Activated CD4-positive, alpha-beta T cell treated with anti-CD3 and anti-CD28 coated beads, Interleukin-10, Interleukin-2, amounts not matched to agents 100 ng/mL and 50 ng/mL, durations not matched to agents 16 hours and 8 hours (primary cell): ENCODE data around the gene BHLHA15.
A peak's percentile ranks its signal among the peaks of the same experiment; 100 is the strongest.

Experiments used
- DNase-seq: peaks from one replicate; pipeline ENCODE4 v3.0.0-alpha.2; 2020

Gene BHLHA15

GRCh38 chr7:98211676-98212531 lies 665 bp downstream of the BHLHA15 start:
- no peak for DNase-seq

DNA sequence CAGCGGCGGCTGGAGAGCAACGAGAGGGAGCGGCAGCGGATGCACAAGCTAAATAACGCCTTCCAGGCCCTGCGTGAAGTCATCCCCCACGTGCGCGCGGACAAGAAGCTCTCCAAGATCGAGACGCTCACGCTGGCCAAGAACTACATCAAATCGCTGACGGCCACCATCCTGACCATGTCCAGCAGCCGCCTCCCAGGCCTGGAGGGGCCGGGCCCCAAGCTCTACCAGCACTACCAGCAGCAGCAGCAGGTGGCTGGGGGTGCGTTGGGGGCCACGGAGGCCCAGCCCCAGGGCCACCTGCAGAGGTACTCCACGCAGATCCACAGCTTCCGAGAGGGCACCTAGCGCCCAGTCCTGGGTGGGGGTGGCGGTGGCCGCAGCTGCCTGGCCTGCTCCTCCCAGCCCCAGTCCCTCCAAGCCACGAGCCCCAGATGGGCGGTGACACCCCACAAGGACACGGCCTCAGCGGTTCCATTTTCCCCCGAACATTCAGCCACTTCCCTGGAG lies 1.3 kb downstream of the BHLHA15 start:
- no peak for DNase-seq

DNA sequence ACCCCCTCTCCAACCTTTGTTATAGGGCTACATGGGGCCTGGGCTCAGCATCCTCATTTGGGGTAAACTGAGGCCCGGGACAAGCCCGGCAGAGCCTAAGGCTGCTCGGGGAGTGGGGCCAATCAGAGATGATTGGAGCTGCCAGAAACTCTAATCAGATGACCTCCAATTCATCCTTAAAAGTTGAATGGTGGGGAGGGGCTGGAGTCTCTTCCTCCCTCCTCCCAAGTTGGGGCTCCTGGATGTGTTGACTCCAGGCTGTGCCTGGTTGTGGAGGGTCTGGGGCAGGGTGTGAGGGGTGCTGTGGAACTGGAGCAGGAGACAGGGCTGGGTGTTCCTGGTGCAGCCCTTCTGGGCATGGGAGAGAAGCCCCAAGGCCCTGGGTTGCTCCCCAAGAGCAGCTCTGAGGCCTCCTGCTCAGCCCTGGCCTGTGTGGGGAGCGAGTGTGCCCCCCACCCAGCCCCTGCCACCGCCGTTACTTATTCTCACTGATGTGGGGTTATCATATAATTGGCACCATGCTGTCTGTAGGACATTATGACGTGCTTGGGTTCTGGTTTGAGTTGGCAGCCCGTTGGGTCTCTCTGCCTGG lies 2.2 kb downstream of the BHLHA15 start:
- DNase-seq = no peak

GRCh38 chr7:98213888-98214810 lies 2.9 kb downstream of the BHLHA15 start:
- DNase-seq = no peak

GRCh38 chr7:98214811-98215321 lies 3.6 kb downstream of the BHLHA15 start:
- no peak for DNase-seq

DNA sequence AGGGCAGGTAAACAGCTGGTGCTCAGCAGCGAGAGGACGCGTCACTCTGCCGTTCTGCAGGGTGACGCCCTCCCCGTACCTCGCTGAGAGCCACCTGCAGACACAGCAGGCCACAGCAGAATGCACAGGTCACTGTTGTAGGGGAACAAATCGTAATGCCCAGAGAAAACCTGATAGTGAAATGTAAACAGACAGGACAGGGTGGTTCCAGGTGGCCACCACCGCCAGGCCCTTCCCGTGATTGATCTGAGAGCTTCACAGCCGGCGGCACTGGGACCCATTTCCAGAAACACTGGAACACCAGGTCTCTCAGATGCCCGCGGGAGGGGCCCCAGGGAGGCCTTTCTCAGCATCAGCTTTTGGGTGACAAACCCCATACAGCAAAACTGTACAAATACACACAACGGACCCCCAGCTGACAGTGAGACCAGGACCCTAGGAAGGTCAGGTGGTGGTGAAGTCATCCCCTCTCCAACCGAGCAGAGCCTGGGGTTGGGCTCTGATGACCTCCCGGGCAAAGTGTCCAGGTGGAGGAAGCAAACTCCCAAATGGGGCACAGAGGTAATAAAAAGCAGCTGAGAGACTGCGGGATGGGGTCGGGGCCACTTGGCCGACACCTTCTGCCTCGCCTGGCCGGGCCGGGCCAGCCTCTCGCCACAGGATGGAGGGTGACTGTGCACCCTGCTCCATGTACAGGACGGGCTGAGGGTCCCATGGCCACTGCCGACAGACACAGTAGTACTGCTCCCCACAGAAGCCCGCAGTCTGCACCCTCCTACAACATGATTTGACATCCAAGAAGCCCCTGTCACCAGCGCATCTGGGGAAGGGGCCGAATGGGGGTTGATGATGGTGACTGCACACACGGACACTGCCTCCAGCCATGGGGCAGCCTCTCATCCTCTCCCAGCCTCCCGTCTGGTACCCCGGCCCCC lies 4.6 kb downstream of the BHLHA15 start:
- DNase-seq = no peak

DNA sequence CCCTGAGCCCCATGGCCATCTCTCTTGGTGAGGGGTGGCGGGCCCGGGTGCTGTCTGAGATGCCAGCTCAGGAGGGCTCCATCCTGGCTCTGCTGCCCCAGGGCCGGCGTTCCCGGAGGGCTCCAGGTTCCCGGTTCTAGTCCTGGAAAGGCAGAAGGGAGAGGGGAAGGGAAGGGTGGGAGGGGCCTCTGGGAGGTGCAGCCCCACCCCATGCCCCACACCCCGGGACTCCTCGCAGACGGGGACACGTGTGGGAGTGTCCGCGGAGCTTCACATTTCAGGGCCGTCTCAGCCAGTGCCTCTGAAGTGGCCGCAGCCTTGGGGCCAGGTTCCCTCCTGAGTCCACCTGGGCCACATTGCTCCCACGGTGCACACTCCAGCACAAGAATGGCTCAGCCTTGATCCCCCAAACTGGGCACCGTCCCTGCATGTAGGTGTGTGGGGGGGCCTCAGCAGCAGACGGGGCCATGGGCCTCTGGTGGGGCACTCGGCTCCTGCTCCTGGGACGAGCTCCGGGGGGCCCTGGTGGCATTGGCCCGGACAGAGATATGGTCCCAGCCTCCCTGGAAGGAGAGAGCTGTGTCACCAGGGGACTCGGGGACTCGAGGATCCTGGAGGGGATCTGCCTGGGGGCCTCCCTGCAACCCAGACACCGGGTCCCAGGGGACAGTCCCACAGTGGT lies 5.8 kb downstream of the BHLHA15 start:
- no peak for DNase-seq

- DNase-seq = no peak
Measured at GRCh38 chr7:98217623-98218582, 6.7 kb downstream of the BHLHA15 start.

DNA sequence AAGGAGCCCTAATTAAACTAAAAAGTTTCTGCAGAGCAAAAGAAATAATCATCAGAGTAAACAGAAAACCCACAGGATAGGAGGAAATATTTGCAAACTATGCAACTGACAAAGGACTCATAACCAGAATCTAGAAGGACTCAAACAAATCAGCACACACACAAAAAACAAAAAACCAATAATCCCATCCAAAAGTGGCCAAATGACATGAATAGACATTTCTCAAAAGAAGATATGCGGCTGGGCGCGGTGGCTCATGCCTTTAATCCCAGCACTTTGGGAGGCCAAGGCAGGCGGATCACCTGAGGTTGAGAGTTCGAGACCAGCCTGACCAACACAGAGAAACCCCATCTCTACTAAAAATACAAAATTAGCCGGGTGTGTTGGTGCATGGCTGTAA lies 8.1 kb downstream of the BHLHA15 start:
- peak; percentile 19 for DNase-seq

GRCh38 chr7:98221611-98222532 lies 10.6 kb downstream of the BHLHA15 start:
- no peak for DNase-seq

DNA sequence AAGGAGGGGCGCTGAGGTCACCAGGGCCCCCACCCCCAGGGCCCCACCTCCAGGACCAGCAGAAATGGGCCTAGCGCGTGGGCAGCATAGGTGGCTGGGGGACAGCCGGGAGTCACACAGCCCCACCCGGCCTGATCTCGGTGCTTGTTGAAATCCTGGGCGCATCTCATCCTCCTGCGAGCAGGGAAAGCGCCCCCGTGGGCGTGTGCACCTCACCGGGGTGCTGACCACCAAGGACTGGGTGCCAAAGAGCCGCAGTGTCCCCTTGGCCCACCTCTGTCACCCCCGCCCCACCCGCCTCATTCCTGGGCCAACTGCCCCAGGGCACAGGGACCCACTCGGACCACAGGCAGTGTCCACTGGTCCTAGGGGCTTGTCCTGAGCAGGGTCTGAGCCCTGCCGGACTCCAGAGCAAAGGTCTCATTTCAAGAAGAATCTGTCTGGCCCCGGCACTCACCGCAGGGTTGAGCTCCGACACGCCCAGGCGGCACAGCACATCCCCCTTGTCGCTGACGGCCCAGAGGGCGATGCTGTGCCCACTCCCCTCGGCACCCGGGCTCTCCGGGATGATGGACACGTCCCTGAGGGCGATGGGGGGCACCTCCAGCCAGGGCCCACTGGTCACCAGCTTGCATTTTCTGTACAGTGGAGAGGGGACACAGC lies 11.4 kb downstream of the BHLHA15 start:
- no peak for DNase-seq

GRCh38 chr7:98223351-98223897 lies 12.2 kb downstream of the BHLHA15 start:
- no peak for DNase-seq

- DNase-seq = no peak
Measured at GRCh38 chr7:98223898-98224700, 12.9 kb downstream of the BHLHA15 start.

DNA sequence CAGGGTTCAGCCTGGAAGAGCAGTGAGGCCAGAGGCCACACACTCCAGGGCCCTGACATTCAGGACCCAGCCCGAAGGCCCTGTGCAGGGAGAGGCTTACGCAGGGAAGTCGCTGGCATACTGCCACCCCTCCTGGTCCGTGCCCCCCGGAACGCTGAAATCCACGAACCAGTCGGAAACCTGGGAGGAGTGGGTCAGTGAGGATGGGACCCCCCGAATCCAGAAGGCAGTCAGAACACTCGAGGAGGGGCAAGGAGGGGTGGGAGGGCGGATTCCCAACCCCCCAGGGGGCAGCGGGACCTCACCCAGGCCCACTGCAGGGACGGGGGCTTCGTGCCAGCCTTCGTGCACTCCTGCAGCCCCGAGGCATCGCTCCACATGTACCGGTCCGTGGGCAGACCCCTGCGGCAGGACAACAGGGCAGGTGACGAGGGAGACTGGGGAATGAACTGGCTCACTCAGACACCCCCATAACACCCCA lies 13.5 kb downstream of the BHLHA15 start:
- no peak for DNase-seq

GRCh38 chr7:98225913-98226614 lies 14.8 kb downstream of the BHLHA15 start:
- DNase-seq = no peak

GRCh38 chr7:98227939-98228338 lies 16.7 kb downstream of the BHLHA15 start:
- DNase-seq = no peak
